Nephron progenitor cell (in vitro differentiated cells): ENCODE results near the gene CPTP.
A peak's percentile ranks its signal among the peaks of the same experiment; 100 is the strongest.

ENCODE experiments used
- DNase-seq: peaks from one replicate; pipeline ENCODE4 v3.0.0; 2021
- H3K27ac Mint-ChIP-seq: 2 replicates; pipeline ENCODE4 v1.8.0; 2021; ENCODE audit warnings: mild to moderate bottlenecking, moderate library complexity, mixed read lengths
- H3K27me3 Mint-ChIP-seq: 2 replicates; pipeline ENCODE4 v1.8.0; 2021; ENCODE audit warnings: mild to moderate bottlenecking, low read depth, mixed read lengths; ENCODE audit not compliant: poor library complexity
- H3K36me3 Mint-ChIP-seq: 2 replicates; pipeline ENCODE4 v1.8.0; 2021; ENCODE audit warnings: low read depth, mixed read lengths
- H3K4me1 Mint-ChIP-seq: 2 replicates; pipeline ENCODE4 v1.8.0; 2021; ENCODE audit warnings: mixed read lengths
- H3K4me3 Mint-ChIP-seq: 2 replicates; pipeline ENCODE4 v1.8.0; 2021; ENCODE audit warnings: mild to moderate bottlenecking, moderate library complexity, mixed read lengths
- H3K9me3 Mint-ChIP-seq: 2 replicates; pipeline ENCODE4 v1.8.0; 2021; ENCODE audit warnings: mild to moderate bottlenecking, moderate library complexity, mixed read lengths
- CTCF ChIP-seq: fragments of 200-600 bp; sonication (generic); IDR thresholded peaks from 2 replicates; pipeline ENCODE4 v1.5.0; 2021; ENCODE audit warnings: antibody characterized with exemption

The CPTP gene

GRCh38 chr1:1359308-1359663 lies 34.7 kb downstream of the CPTP start:
- H3K9me3 Mint-ChIP-seq = no peaks in the 10 kb centered on the region
- no peak for DNase-seq
- H3K36me3 Mint-ChIP-seq = no peaks in the 10 kb centered on the region
- H3K27me3 Mint-ChIP-seq = peaks cover 6% of the 10 kb centered on the region
- H3K4me3 Mint-ChIP-seq = peak overlapping the region; percentile 61
- peak overlapping the region; percentile 99 for H3K27ac Mint-ChIP-seq
- H3K4me1 Mint-ChIP-seq = peaks cover 52% of the 10 kb centered on the region
- no peak for TF ChIP-seq CTCF

- Mint-ChIP-seq H3K36me3 (no peaks in the 10 kb centered on the region), H3K4me3 (peak overlapping the region; percentile 65), H3K27me3 (peaks cover 6% of the 10 kb centered on the region), H3K9me3 (no peaks in the 10 kb centered on the region), H3K4me1 (peaks cover 50% of the 10 kb centered on the region), H3K27ac (peak overlapping the region; percentile 99)
- peak; percentile 56 for DNase-seq
- TF ChIP-seq CTCF = no peak
Measured at GRCh38 chr1:1359664-1360468, 35.3 kb downstream of the CPTP start.

GRCh38 chr1:1360506-1361169 lies 36.0 kb downstream of the CPTP start:
- Mint-ChIP-seq H3K36me3 (no peaks in the 10 kb centered on the region), H3K27ac (peak overlapping the region; percentile 98), H3K27me3 (peaks cover 6% of the 10 kb centered on the region), H3K4me1 (peaks cover 50% of the 10 kb centered on the region), H3K9me3 (no peaks in the 10 kb centered on the region), H3K4me3 (peak overlapping the region; percentile 48)
- peak; percentile 47 for DNase-seq
- no peak for TF ChIP-seq CTCF

GRCh38 chr1:1361233-1361981 lies 36.8 kb downstream of the CPTP start:
- Mint-ChIP-seq H3K4me3 (peak overlapping the region; percentile 48), H3K27me3 (peaks cover 6% of the 10 kb centered on the region), H3K4me1 (peaks cover 50% of the 10 kb centered on the region), H3K9me3 (no peaks in the 10 kb centered on the region), H3K36me3 (no peaks in the 10 kb centered on the region), H3K27ac (peak overlapping the region; percentile 98)
- DNase-seq = no peak
- TF ChIP-seq CTCF = no peak

- DNase-seq = peak; percentile 52
- peak overlapping the region; percentile 5 for H3K4me3 Mint-ChIP-seq
Measured at GRCh38 chr1:1361982-1362423, 37.4 kb downstream of the CPTP start.

More at GRCh38 chr1:1361982-1362423, 37.4 kb downstream of the CPTP start:
- Mint-ChIP-seq H3K27me3 (peaks cover 6% of the 10 kb centered on the region), H3K36me3 (no peaks in the 10 kb centered on the region), H3K27ac (peak overlapping the region; percentile 97), H3K4me1 (peaks cover 49% of the 10 kb centered on the region), H3K9me3 (no peaks in the 10 kb centered on the region)
- no peak for TF ChIP-seq CTCF
